ENCODE measurements around the gene STIMATE. TPM values are rescaled to one million over a fixed set of nuclear protein-coding genes. Genes with fewer than 3 reads are reported as not detected.

Gene STIMATE
- polyA plus RNA-seq, 3 donors, result 8.9 to 49.9 (median 11.7) TPM

GRCh38 chr3:52787672-52788625, 109.4 kb downstream of the STIMATE start:
- H3K27ac Mint-ChIP-seq, result peak overlapping the region in 2 of 7 donors; percentile 30 to 54
- no peak overlapping the region for H3K4me3 ChIP-seq (replicated peaks in 1 of 3; ENCODE audit: low read depth in 2 of 3, low read length in 3 of 3)
- H3K9ac ChIP-seq (ENCODE audit: insufficient read depth, low read length, poor library complexity, severe bottlenecking), result no peak overlapping the region
- H3K9me3 ChIP-seq (replicated peaks in 1 of 2; ENCODE audit: control insufficient read depth in 1 of 2, insufficient read depth in 1 of 2, low read length in 2 of 2), result no peaks in the 10 kb centered on the region
- peaks cover 1 to 16% (median 9%) of the 10 kb centered on the region in 3 donors for H3K27me3 Mint-ChIP-seq (ENCODE audit: low read depth in 3 of 3)
- no peak overlapping the region for H3K4me2 ChIP-seq (replicated peaks; ENCODE audit: extremely low read depth, low read length, poor library complexity, severe bottlenecking)
- H3K36me3 ChIP-seq (replicated peaks in 1 of 2; ENCODE audit: control insufficient read depth in 1 of 2, insufficient read depth in 2 of 2, low read length in 2 of 2), result no peaks in the 10 kb centered on the region
- no peaks in the 10 kb centered on the region for H3K9me3 Mint-ChIP-seq
- no peak for DNase-seq
- no peak overlapping the region for H3K27ac ChIP-seq (ENCODE audit: low read depth in 1 of 2, low read length in 2 of 2)
- peaks cover 1 to 3% of the 10 kb centered on the region in 2 donors for H3K4me1 ChIP-seq (ENCODE audit: control insufficient read depth in 1 of 2, insufficient read depth in 2 of 2, low read length in 2 of 2)
- H3K36me3 Mint-ChIP-seq, result no peaks in the 10 kb centered on the region
- intact Hi-C loops (cut with micrococcal nuclease), result no loop called here
- H3K4me3 Mint-ChIP-seq, result no peak overlapping the region
- H3K4me1 Mint-ChIP-seq, result no peaks in the 10 kb centered on the region
- H3K27me3 ChIP-seq (ENCODE audit: control insufficient read depth in 2 of 2, insufficient read depth in 2 of 2, low read length in 2 of 2), result no peaks in the 10 kb centered on the region
- no peaks in the 10 kb centered on the region for H4K20me1 ChIP-seq (ENCODE audit: insufficient read depth, low read length)
- WGBS (ENCODE audit: insufficient coverage), result 96% methylated on average over 12 of the region's 17 CpGs
- no peak for TF ChIP-seq CTCF (IDR thresholded peaks at IDR 0.05)
- H3K79me2 ChIP-seq (ENCODE audit: insufficient read depth, low read length), result no peaks in the 10 kb centered on the region
- no peak overlapping the region for H2AFZ ChIP-seq (ENCODE audit: insufficient read depth, low read depth, low read length, poor library complexity, severe bottlenecking)

- H3K27ac ChIP-seq (ENCODE audit: low read depth in 1 of 2, low read length in 2 of 2), result no peak overlapping the region
- H3K9me3 ChIP-seq (replicated peaks in 1 of 2; ENCODE audit: control insufficient read depth in 1 of 2, insufficient read depth in 1 of 2, low read length in 2 of 2), result no peaks in the 10 kb centered on the region
- H3K79me2 ChIP-seq (ENCODE audit: insufficient read depth, low read length), result no peaks in the 10 kb centered on the region
- intact Hi-C loops (cut with micrococcal nuclease), result no loop called here
- no peak overlapping the region for H3K4me2 ChIP-seq (replicated peaks; ENCODE audit: extremely low read depth, low read length, poor library complexity, severe bottlenecking)
- no peak for TF ChIP-seq CTCF (IDR thresholded peaks at IDR 0.05)
- no peaks in the 10 kb centered on the region for H3K4me1 ChIP-seq (ENCODE audit: control insufficient read depth in 1 of 2, insufficient read depth in 2 of 2, low read length in 2 of 2)
- Mint-ChIP-seq H3K4me3 (no peak overlapping the region), H3K36me3 (no peaks in the 10 kb centered on the region), H3K27me3 (ENCODE audit: low read depth in 3 of 3) (peaks cover 7 to 16% (median 11%) of the 10 kb centered on the region in 3 donors), H3K4me1 (peaks cover 2% of the 10 kb centered on the region), H3K9me3 (no peaks in the 10 kb centered on the region), H3K27ac (peak overlapping the region in 1 of 7 donors; percentile 30)
- no peaks in the 10 kb centered on the region for H4K20me1 ChIP-seq (ENCODE audit: insufficient read depth, low read length)
- H3K27me3 ChIP-seq (ENCODE audit: control insufficient read depth in 2 of 2, insufficient read depth in 2 of 2, low read length in 2 of 2), result no peaks in the 10 kb centered on the region
- H3K36me3 ChIP-seq (replicated peaks in 1 of 2; ENCODE audit: control insufficient read depth in 1 of 2, insufficient read depth in 2 of 2, low read length in 2 of 2), result no peaks in the 10 kb centered on the region
- no peak for DNase-seq
- no peak overlapping the region for H3K4me3 ChIP-seq (replicated peaks in 1 of 3; ENCODE audit: low read depth in 2 of 3, low read length in 3 of 3)
- WGBS (ENCODE audit: insufficient coverage), result 78% methylated on average over 3 of the region's 11 CpGs
- H3K9ac ChIP-seq (ENCODE audit: insufficient read depth, low read length, poor library complexity, severe bottlenecking), result no peak overlapping the region
- no peak overlapping the region for H2AFZ ChIP-seq (ENCODE audit: insufficient read depth, low read depth, low read length, poor library complexity, severe bottlenecking)
These were observed 110.1 kb downstream of the STIMATE start for GRCh38 chr3:52787246-52787645.

Small RNA genes lying within 50 kb of the gene (small RNA-seq; reads per million reads assigned to genes)
- not detected for gene MIR8064 (ENCODE audit: insufficient read length, low read depth)
- not detected for gene MUSTN1 (ENCODE audit: insufficient read length, low read depth)

Other genes starting within 250 kb of the STIMATE start
- 10 to 100 TPM; 26.1 to 72.9 (median 38.0) TPM for gene PBRM1, start 211.6 kb downstream of the STIMATE start, polyA plus RNA-seq
- 10 to 100 TPM; 13.4 to 18.7 (median 16.7) TPM for gene GNL3, start 211.5 kb downstream of the STIMATE start, polyA plus RNA-seq
- 10 to 100 TPM; 27.3 to 34.8 (median 34.8) TPM for gene GLT8D1, start 191.8 kb downstream of the STIMATE start, polyA plus RNA-seq
- gene SPCS1, start 191.4 kb downstream of the STIMATE start, polyA plus RNA-seq, result 100 to 1,000 TPM in 2 of 3 donors, 10 to 100 TPM in 1; 99.0 to 242 (median 228) TPM
- 10 to 100 TPM; 13.7 to 17.5 (median 17.4) TPM for gene NEK4, start 126.6 kb downstream of the STIMATE start, polyA plus RNA-seq
- 1 to 10 TPM in 2 of 3 donors, under 1 TPM in 1; 0.75 to 4.4 (median 1.3) TPM for gene ITIH1, start 119.9 kb downstream of the STIMATE start, polyA plus RNA-seq
- gene ITIH3, start 102.8 kb downstream of the STIMATE start, polyA plus RNA-seq, result under 1 TPM in 1 of 3 donors, not detected in 2; 0.07 TPM
- gene ITIH4, start 66.9 kb downstream of the STIMATE start, polyA plus RNA-seq, result 10 to 100 TPM in 1 of 3 donors, under 1 TPM in 1, not detected in 1; 0.59 to 47.7 TPM
- gene MUSTN1, start 62.5 kb downstream of the STIMATE start, polyA plus RNA-seq, result 10 to 100 TPM in 1 of 3 donors, under 1 TPM in 1, not detected in 1; 0.29 to 13.7 TPM
- gene SFMBT1, start 148.5 kb upstream of the STIMATE start, polyA plus RNA-seq, result 1 to 10 TPM in 1 of 3 donors, under 1 TPM in 2; 0.61 to 2.7 (median 0.91) TPM
- gene RFT1, start 232.9 kb upstream of the STIMATE start, polyA plus RNA-seq, result 10 to 100 TPM in 2 of 3 donors, 1 to 10 TPM in 1; 8.2 to 34.9 (median 25.6) TPM